WTC11 (cell line): Measurements from ENCODE around the gene SPATA22. TPM values are rescaled to one million over a fixed set of nuclear protein-coding genes. Genes with fewer than 3 reads are reported as not detected.
A peak's percentile ranks its signal among the peaks of the same experiment; 100 is the strongest.

Experiments
- ATAC-seq: fragments of 200-7000 bp; cut with Tn5 transposase; 2 replicates; pipeline ENCODE4 v1.10.0; 2021; ENCODE audit warnings: mild to moderate bottlenecking, moderate library complexity
- CTCF ChIA-PET: fragments of 300-600 bp; sonication (Branson Sonifier 250); formaldehyde crosslinking; loops from one replicate; lab custom pipeline; 2021; ENCODE audit warnings: antibody characterized with exemption; lab: Charles Lee
- POLR2A ChIA-PET: fragments of 350-600 bp; sonication (Branson Sonifier 250); formaldehyde crosslinking; loops from one replicate; lab custom pipeline; 2021; ENCODE audit warnings: antibody characterized with exemption; lab: Charles Lee
- DNase-seq: peaks from one replicate; pipeline ENCODE4 v3.0.0; 2021; ENCODE audit warnings: low spot score
- H3K27ac Mint-ChIP-seq: 2 replicates; pipeline ENCODE4 v1.8.0; 2021; ENCODE audit warnings: mixed read lengths
- H3K27me3 Mint-ChIP-seq: 2 replicates; pipeline ENCODE4 v1.8.0; 2021; ENCODE audit warnings: low read depth, mild to moderate bottlenecking, moderate library complexity, mixed read lengths
- H3K36me3 Mint-ChIP-seq: 2 replicates; pipeline ENCODE4 v1.8.0; 2021; ENCODE audit warnings: mixed read lengths
- H3K4me1 Mint-ChIP-seq: 2 replicates; pipeline ENCODE4 v1.8.0; 2022; ENCODE audit warnings: mixed read lengths
- H3K4me3 Mint-ChIP-seq: 2 replicates; pipeline ENCODE4 v1.8.0; 2021; ENCODE audit warnings: mild to moderate bottlenecking, moderate library complexity, mixed read lengths
- H3K9me3 Mint-ChIP-seq: 2 replicates; pipeline ENCODE4 v1.8.0; 2021; ENCODE audit warnings: mixed read lengths
- AFF4 ChIP-seq: sonication (generic); formaldehyde crosslinking; IDR thresholded peaks from 2 replicates; pipeline ENCODE4 v1.8.1; 2023; ENCODE audit warnings: mild to moderate bottlenecking, missing genetic modification reagents, borderline replicate concordance
- AR ChIP-seq: fragments of 250-450 bp; sonication (Bioruptor Pico); IDR thresholded peaks from 2 replicates; pipeline ENCODE4 v1.9.0; 2021; ENCODE audit warnings: mild to moderate bottlenecking
- ATF1 ChIP-seq: sonication (generic); formaldehyde crosslinking; IDR thresholded peaks from 2 replicates; pipeline ENCODE4 v1.8.1; 2023; ENCODE audit warnings: mild to moderate bottlenecking, moderate library complexity, missing genetic modification reagents
- CBFB ChIP-seq: sonication (generic); formaldehyde crosslinking; IDR thresholded peaks from 2 replicates; pipeline ENCODE4 v1.8.1; 2022; ENCODE audit warnings: mild to moderate bottlenecking, low read depth, missing genetic modification reagents
- CDX4 ChIP-seq: fragments of 250-450 bp; sonication (Bioruptor Pico); IDR thresholded peaks from 2 replicates; pipeline ENCODE4 v1.9.0; 2021; ENCODE audit warnings: moderate library complexity, mild to moderate bottlenecking, inconsistent platforms, borderline replicate concordance
- CREM ChIP-seq: sonication (generic); formaldehyde crosslinking; IDR thresholded peaks from 2 replicates; pipeline ENCODE4 v1.8.1; 2022; ENCODE audit warnings: mild to moderate bottlenecking, missing genetic modification reagents, moderate library complexity
- ELF4 ChIP-seq: sonication (generic); formaldehyde crosslinking; IDR thresholded peaks from 2 replicates; pipeline ENCODE4 v1.8.1; 2022; ENCODE audit warnings: low read depth, mild to moderate bottlenecking, moderate library complexity, missing genetic modification reagents
- GRHL2 ChIP-seq: fragments of 250-450 bp; sonication (Bioruptor Pico); IDR thresholded peaks from 2 replicates; pipeline ENCODE4 v1.8.0; 2022; ENCODE audit warnings: mild to moderate bottlenecking, moderate library complexity; ENCODE audit not compliant: insufficient replicate concordance, severe bottlenecking
- HMGXB4 ChIP-seq: sonication (generic); formaldehyde crosslinking; IDR thresholded peaks from 2 replicates; pipeline ENCODE4 v1.8.1; 2023; ENCODE audit warnings: mild to moderate bottlenecking, moderate library complexity, missing genetic modification reagents
- IRF1 ChIP-seq: sonication (generic); formaldehyde crosslinking; IDR thresholded peaks from 2 replicates; pipeline ENCODE4 v1.8.0; 2023; ENCODE audit warnings: missing genetic modification reagents
- JAZF1 ChIP-seq: fragments of 250-450 bp; sonication (Bioruptor Pico); IDR thresholded peaks from 2 replicates; pipeline ENCODE4 v1.9.0; 2021; ENCODE audit warnings: moderate library complexity, mild to moderate bottlenecking, inconsistent platforms
- NFE2L1 ChIP-seq: sonication (generic); formaldehyde crosslinking; IDR thresholded peaks from 2 replicates; pipeline ENCODE4 v1.8.1; 2023; ENCODE audit warnings: missing genetic modification reagents
- PRRX2 ChIP-seq: fragments of 250-450 bp; sonication (Bioruptor Pico); IDR thresholded peaks from 2 replicates; pipeline ENCODE4 v1.8.0; 2021; ENCODE audit warnings: mild to moderate bottlenecking
- SP1 ChIP-seq: sonication (generic); formaldehyde crosslinking; conservative IDR thresholded peaks from 2 replicates; pipeline ENCODE4 v1.8.1; 2022; ENCODE audit warnings: missing genetic modification reagents
- ZNF121 ChIP-seq: sonication (generic); formaldehyde crosslinking; IDR thresholded peaks from 2 replicates; pipeline ENCODE4 v1.8.0; 2023; ENCODE audit warnings: missing genetic modification reagents
- ZNF219 ChIP-seq: sonication (generic); formaldehyde crosslinking; IDR thresholded peaks from 2 replicates; pipeline ENCODE4 v1.8.0; 2023; ENCODE audit warnings: missing genetic modification reagents, mild to moderate bottlenecking, borderline replicate concordance
- ZNF263 ChIP-seq: sonication (generic); formaldehyde crosslinking; IDR thresholded peaks from 2 replicates; pipeline ENCODE4 v1.8.1; 2022; ENCODE audit warnings: low read depth, mild to moderate bottlenecking, moderate library complexity, missing genetic modification reagents
- ZNF317 ChIP-seq: sonication (generic); formaldehyde crosslinking; IDR thresholded peaks from 2 replicates; pipeline ENCODE4 v1.8.1; 2023; ENCODE audit warnings: low read depth, mild to moderate bottlenecking, moderate library complexity, missing genetic modification reagents, borderline replicate concordance
- ZNF423 ChIP-seq: fragments of 250-450 bp; sonication (Bioruptor Pico); IDR thresholded peaks from 2 replicates; pipeline ENCODE4 v2.1.2; 2022; ENCODE audit warnings: mild to moderate bottlenecking, moderate library complexity
- ZNF425 ChIP-seq: fragments of 250-450 bp; sonication (Bioruptor Pico); conservative IDR thresholded peaks from 2 replicates; pipeline ENCODE4 v1.9.0; 2021; ENCODE audit warnings: mild to moderate bottlenecking
- total RNA-seq: library from RNA; stranded (reverse); gene quantifications from 3 replicates; pipeline ENCODE4 v1.2.3, GENCODE V29; 2021

Gene SPATA22
- total RNA-seq, 1 experiment from 2014 or later, result not detected

GRCh38 chr17:3501344-3501743 is 29.7 kb upstream of the SPATA22 start:
- Mint-ChIP-seq H3K4me1 (peaks cover 29% of the 10 kb centered on the region), H3K4me3 (no peak overlapping the region), H3K36me3 (peaks cover 16% of the 10 kb centered on the region), H3K27ac (peak overlapping the region; percentile 27; the same call in 1 of the 2 replicates), H3K27me3 (no peaks in the 10 kb centered on the region), H3K9me3 (peaks cover 9% of the 10 kb centered on the region)
- no peak for ATAC-seq
- DNase-seq, result no peak
- TF ChIP-seq ZNF423, result no peak
- TF ChIP-seq HMGXB4, result no peak
- TF ChIP-seq CBFB, result no peak
- no peak for TF ChIP-seq ZNF317 (CRISPR knock-in tag)
- TF ChIP-seq PRRX2 (CRISPR knock-in tag), result no peak
- TF ChIP-seq JAZF1 (CRISPR knock-in tag), result no peak
- no peak for TF ChIP-seq ZNF263 (CRISPR knock-in tag)
- TF ChIP-seq AR (CRISPR knock-in tag), result no peak
- TF ChIP-seq AFF4 (CRISPR knock-in tag), result no peak
- no peak for TF ChIP-seq IRF1
- TF ChIP-seq ATF1 (CRISPR knock-in tag), result no peak
- TF ChIP-seq CDX4 (CRISPR knock-in tag), result no peak
- no peak for TF ChIP-seq ELF4
- TF ChIP-seq CREM (CRISPR knock-in tag), result no peak
- TF ChIP-seq ZNF219 (CRISPR knock-in tag), result no peak
- TF ChIP-seq NFE2L1 (CRISPR knock-in tag), result no peak
- no peak for TF ChIP-seq ZNF121 (CRISPR knock-in tag)
- no peak for TF ChIP-seq SP1 (CRISPR knock-in tag)
- TF ChIP-seq GRHL2, result no peak
- no peak for TF ChIP-seq ZNF425 (CRISPR knock-in tag)
- ChIA-PET POLR2A (no interaction called here), CTCF (no interaction called here)
